Upper lobe of left lung (tissue), 6 donors: ENCODE results near the gene SLC25A34. TPM values are rescaled to one million over a fixed set of nuclear protein-coding genes. Genes with fewer than 3 reads are reported as not detected.

Experiments
- ATAC-seq, 2 donors: fragments of 200-7000 bp; cut with Tn5 transposase; one replicate each; pipeline ENCODE4 v1.9.1; 2022; ENCODE audit warnings: mild to moderate bottlenecking in 2 of 2, moderate library complexity in 2 of 2; ENCODE audit not compliant: low FRiP score in 2 of 2
- DNase-seq, 2 donors: peaks; one replicate each; pipeline ENCODE4 v3.0.0-alpha.2; 2019 to 2020
- H3K27ac ChIP-seq, 4 donors: fragments of 200-600 bp; sonication (generic); one replicate each; pipeline ENCODE4 v1.5.1; 2016 to 2019
- H3K27me3 ChIP-seq, 4 donors: fragments of 200-600 bp; sonication (generic); one replicate each; pipeline ENCODE4 v1.5.1; 2017 to 2019
- H3K36me3 ChIP-seq, 4 donors: fragments of 200-600 bp; sonication (generic); one replicate each; pipeline ENCODE4 v1.5.1; 2016 to 2019
- H3K4me1 ChIP-seq, 4 donors: fragments of 200-600 bp; sonication (generic); one replicate each; pipeline ENCODE4 v1.5.1; 2018 to 2019
- H3K4me3 ChIP-seq, 4 donors: fragments of 200-600 bp; sonication (generic); one replicate each; pipeline ENCODE4 v1.5.1; 2017 to 2019; ENCODE audit warnings: mild to moderate bottlenecking in 2 of 4, moderate library complexity in 1 of 4
- H3K9me3 ChIP-seq, 4 donors: fragments of 200-600 bp; sonication (generic); one replicate each; pipeline ENCODE4 v1.5.1; 2018 to 2019
- EP300 ChIP-seq, 4 donors: sonication (generic); formaldehyde crosslinking; IDR thresholded peaks; one replicate each; pipeline ENCODE4 v1.5.1; 2017; ENCODE audit warnings: antibody characterized with exemption in 4 of 4, control low read depth in 2 of 4
- POLR2A ChIP-seq, 4 donors: fragments of 450-650 bp; IDR thresholded peaks; one replicate each; pipeline ENCODE4 v1.5.1; 2016 to 2017; ENCODE audit warnings: antibody characterized with exemption in 4 of 4, mild to moderate bottlenecking in 2 of 4
- POLR2AphosphoS5 ChIP-seq, 2 donors: sonication (generic); formaldehyde crosslinking; IDR thresholded peaks; one replicate each; pipeline ENCODE4 v1.5.1; 2017; ENCODE audit warnings: antibody characterized with exemption in 2 of 2
- WGBS, 2 donors: methylation state at CpG; one replicate each; pipeline ENCODE4 v1.1.5; 2017 to 2018; 5-methylcytosine and 5-hydroxymethylcytosine counted together
- total RNA-seq, 6 donors: library from RNA; depleted of rRNA in 4 of 6; stranded (reverse); fragments of >200 nt in 4 of 6; gene quantifications; one replicate each; pipeline versions ENCODE4 v1.1.0 to v1.2.1, GENCODE V29; 2016 to 2021
- TF ChIP-seq, protein P1 (sequence below), 6 experiments: fragments of 450-650 bp in 4 of 6; fragments of 200-600 bp in 2 of 6; sonication (generic) in 2 of 6; IDR thresholded peaks; one replicate each; pipeline ENCODE4 v1.5.1; 2016 to 2019; ENCODE audit warnings: antibody characterized with exemption in 6 of 6
- donor health status: DM: no; HTN: no; CAD: no; lungs with moderate emphysema.
- donor health status: DM: no; HTN: yes; CAD: no; lungs with severe emphysema.

Gene SLC25A34
- total RNA-seq, 6 donors from 2014 or later = 1.5 to 12.1 (median 4.3) TPM

DNA sequence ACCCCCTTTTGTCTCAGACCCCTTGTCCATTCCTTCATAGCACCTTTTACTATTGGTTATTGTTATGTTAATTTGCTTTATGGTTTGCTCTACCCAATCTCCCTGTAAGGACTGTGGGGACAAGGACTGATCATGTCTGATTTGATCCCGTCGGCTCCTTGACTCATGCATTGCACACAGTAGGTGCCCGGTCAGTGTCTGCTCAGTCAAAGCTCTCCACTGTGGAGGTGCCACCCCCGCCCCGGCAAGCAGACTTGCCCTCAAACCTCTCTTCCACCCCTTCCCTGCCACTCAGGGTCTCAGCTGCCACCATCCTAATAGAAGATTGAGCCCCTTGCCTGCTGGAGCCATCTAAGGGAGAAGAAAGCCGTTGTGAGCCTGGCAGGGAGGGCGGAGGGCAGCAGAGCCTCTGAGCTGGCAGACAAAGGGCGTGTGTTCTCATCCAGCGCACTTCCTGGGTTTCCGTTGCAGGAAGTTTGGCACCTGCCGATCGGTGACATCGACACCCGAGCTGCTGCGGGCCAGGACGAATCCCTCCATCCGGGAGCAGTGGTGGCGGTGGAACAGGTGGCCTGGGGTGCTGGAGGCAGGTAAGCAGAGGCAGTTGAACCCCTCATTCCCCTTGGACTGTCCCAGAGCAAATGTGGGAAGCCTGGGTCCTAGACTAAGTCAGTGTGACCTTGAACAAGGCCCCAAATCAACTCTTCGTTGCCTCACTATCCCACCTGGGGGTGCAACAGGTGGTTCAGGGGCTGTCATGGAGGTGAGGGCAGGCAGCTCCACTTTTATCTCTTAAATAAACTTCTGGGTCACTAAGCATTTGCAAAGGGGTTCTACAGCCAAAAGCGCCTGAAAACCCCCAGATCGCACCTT lies 20.3 kb downstream of the SLC25A34 start:
- 44 to 52% methylated on average over 18 to 21 of the region's 21 CpGs for WGBS, 2 donors
- ATAC-seq = no peak

GRCh38 chr1:15757016-15757543 lies 21.0 kb downstream of the SLC25A34 start:
- peaks cover 0 to 22% (median 16%) of the 10 kb centered on the region in 4 donors for H3K27me3 ChIP-seq
- ATAC-seq (no peak), DNase-seq (no peak)
- H3K36me3 ChIP-seq = no peaks in the 10 kb centered on the region
- WGBS, 2 donors = 60 to 78% methylated on average over 3 to 9 of the region's 9 CpGs
- H3K9me3 ChIP-seq = no peaks in the 10 kb centered on the region
- TF ChIP-seq, protein P1, sequence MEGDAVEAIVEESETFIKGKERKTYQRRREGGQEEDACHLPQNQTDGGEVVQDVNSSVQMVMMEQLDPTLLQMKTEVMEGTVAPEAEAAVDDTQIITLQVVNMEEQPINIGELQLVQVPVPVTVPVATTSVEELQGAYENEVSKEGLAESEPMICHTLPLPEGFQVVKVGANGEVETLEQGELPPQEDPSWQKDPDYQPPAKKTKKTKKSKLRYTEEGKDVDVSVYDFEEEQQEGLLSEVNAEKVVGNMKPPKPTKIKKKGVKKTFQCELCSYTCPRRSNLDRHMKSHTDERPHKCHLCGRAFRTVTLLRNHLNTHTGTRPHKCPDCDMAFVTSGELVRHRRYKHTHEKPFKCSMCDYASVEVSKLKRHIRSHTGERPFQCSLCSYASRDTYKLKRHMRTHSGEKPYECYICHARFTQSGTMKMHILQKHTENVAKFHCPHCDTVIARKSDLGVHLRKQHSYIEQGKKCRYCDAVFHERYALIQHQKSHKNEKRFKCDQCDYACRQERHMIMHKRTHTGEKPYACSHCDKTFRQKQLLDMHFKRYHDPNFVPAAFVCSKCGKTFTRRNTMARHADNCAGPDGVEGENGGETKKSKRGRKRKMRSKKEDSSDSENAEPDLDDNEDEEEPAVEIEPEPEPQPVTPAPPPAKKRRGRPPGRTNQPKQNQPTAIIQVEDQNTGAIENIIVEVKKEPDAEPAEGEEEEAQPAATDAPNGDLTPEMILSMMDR (IDR thresholded peaks at IDR 0.05) = no peak
- TF ChIP-seq POLR2AphosphoS5 (IDR thresholded peaks at IDR 0.05) = no peak
- TF ChIP-seq EP300 (IDR thresholded peaks at IDR 0.05) = no peak
- TF ChIP-seq POLR2A (IDR thresholded peaks at IDR 0.05) = no peak
- no peak overlapping the region for H3K4me3 ChIP-seq
- peak overlapping the region in 2 of 4 donors; percentile 78 to 85 for H3K27ac ChIP-seq
- H3K4me1 ChIP-seq = peaks cover 16 to 40% (median 37%) of the 10 kb centered on the region in 4 donors

More for the DNA sequence above, 20.3 kb downstream of the SLC25A34 start:
- H3K27me3 ChIP-seq = peaks cover 0 to 22% (median 16%) of the 10 kb centered on the region in 4 donors
- TF ChIP-seq, protein P1 (IDR thresholded peaks at IDR 0.05) = no peak
- TF ChIP-seq POLR2AphosphoS5 (IDR thresholded peaks at IDR 0.05) = peak in 1 of 2 donors; percentile 21
- no peak for TF ChIP-seq POLR2A (IDR thresholded peaks at IDR 0.05)
- no peak for TF ChIP-seq EP300 (IDR thresholded peaks at IDR 0.05)
- H3K4me3 ChIP-seq = no peak overlapping the region
- peak in 1 of 2 donors; percentile 44 for DNase-seq
- H3K4me1 ChIP-seq = peaks cover 16 to 40% (median 37%) of the 10 kb centered on the region in 4 donors
- H3K36me3 ChIP-seq = no peaks in the 10 kb centered on the region
- H3K27ac ChIP-seq = peak overlapping the region in 2 of 4 donors; percentile 17 to 27
- no peaks in the 10 kb centered on the region for H3K9me3 ChIP-seq

DNA sequence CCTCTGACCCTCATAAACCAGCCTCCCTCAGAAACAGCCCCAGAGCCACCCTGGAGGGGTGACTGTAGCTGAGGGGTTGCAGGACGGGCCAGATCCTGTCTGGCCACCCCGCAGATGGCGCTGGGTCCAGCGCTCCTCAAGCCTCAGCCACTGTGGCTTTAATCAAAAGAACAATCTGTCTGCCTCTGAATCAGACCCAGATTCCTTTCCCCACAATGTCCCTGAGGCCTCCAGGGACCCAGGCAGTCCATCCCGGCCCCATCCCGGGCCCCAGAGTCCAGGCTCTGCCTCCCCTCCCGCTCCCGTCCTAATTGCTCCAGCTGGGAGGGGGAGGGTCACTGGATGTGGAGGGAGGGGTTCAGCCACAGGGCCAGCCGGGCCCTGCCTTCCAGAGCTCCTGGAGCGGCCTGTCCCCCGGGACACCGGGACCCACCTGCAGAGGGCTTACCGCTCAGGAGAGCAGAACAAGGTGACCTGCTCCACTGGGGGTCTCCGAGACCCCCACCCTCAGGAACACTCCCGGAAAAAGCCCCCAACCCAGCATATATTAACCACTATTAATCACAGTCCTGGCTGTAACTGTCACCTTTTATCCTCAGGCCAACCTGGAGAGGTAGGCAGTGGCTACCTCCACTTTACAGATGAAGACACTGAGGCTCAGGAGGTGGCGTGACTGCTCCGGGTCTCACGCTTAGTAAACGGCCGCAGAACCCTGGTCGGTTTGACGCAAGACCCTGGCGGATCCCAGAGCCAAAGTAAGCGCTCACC lies 21.7 kb downstream of the SLC25A34 start:
- ATAC-seq = no peak
- WGBS, 2 donors = 43% methylated on average over 18 to 20 of the region's 24 CpGs
- peak in 1 of 2 donors; percentile 75 for DNase-seq
- H3K27ac ChIP-seq = peak overlapping the region; percentile 74 to 85 (median 76)
- H3K9me3 ChIP-seq = no peaks in the 10 kb centered on the region
- TF ChIP-seq POLR2AphosphoS5 (IDR thresholded peaks at IDR 0.05) = no peak
- no peak for TF ChIP-seq EP300 (IDR thresholded peaks at IDR 0.05)
- TF ChIP-seq POLR2A (IDR thresholded peaks at IDR 0.05) = no peak
- TF ChIP-seq, protein P1 (IDR thresholded peaks at IDR 0.05) = no peak
- H3K4me1 ChIP-seq = peaks cover 16 to 40% (median 37%) of the 10 kb centered on the region in 4 donors
- H3K36me3 ChIP-seq = no peaks in the 10 kb centered on the region
- peaks cover 0 to 22% (median 16%) of the 10 kb centered on the region in 4 donors for H3K27me3 ChIP-seq
- peak overlapping the region in 3 of 4 donors; percentile 46 to 82 (median 59) for H3K4me3 ChIP-seq

GRCh38 chr1:15758343-15758931 lies 22.4 kb downstream of the SLC25A34 start, which contains the start of gene FBLIM1:
Gene FBLIM1, plus strand, starts transcription at chr1:15758795. Its CDS starts 6,189 bp downstream, at chr1:15764984.
- Histone ChIP-seq H3K4me3 (peak within 1 kb of the TSS; percentile 46 to 82 (median 60)), H3K4me1 (peaks cover 16 to 40% (median 37%) of the 10 kb centered on the region in 4 donors), H3K27ac (peak within 1 kb of the TSS; percentile 74 to 85 (median 76)), H3K27me3 (peaks cover 0 to 22% (median 16%) of the 10 kb centered on the region in 4 donors), H3K9me3 (no peaks in the 10 kb centered on the region), H3K36me3 (no peaks in the 10 kb centered on the region)
- DNase-seq (peak in 1 of 2 donors; percentile 87), ATAC-seq (peak in 1 of 2 donors; percentile 3)
- TF ChIP-seq POLR2A (IDR thresholded peaks at IDR 0.05) (no peak), POLR2AphosphoS5 (IDR thresholded peaks at IDR 0.05) (no peak), EP300 (IDR thresholded peaks at IDR 0.05) (no peak)
- TF ChIP-seq, protein P1 (IDR thresholded peaks at IDR 0.05) = no peak
- WGBS, 2 donors = 14% methylated on average over 9 of the region's 58 CpGs; no CpG with 5 or more reads in 1 of the 2 donors
